Right lobe of liver (tissue), 6 donors: ENCODE results near the gene TCF7L2. TPM values are rescaled to one million over a fixed set of nuclear protein-coding genes. Genes with fewer than 3 reads are reported as not detected.

ENCODE experiments used
- ATAC-seq, 4 donors: fragments of 200-7000 bp; cut with Tn5 transposase; one replicate each; pipeline ENCODE4 v1.9.1; 2020; ENCODE audit warnings: mild to moderate bottlenecking in 4 of 4, moderate library complexity in 4 of 4
- DNase-seq, 3 donors: peaks; one replicate each; pipeline ENCODE4 v3.0.0-alpha.2; 2020
- H3K27ac ChIP-seq, 3 donors: fragments of 200-600 bp; one replicate each; pipeline ENCODE4 v1.8.0; 2022
- H3K27me3 ChIP-seq, 2 donors: fragments of 200-600 bp; one replicate each; pipeline ENCODE4 v1.8.0; 2022
- H3K36me3 ChIP-seq, 4 donors: fragments of 200-600 bp; sonication (generic) in 1 of 4; one replicate each; pipeline versions ENCODE4 v1.5.1 to v1.8.0; 2017 to 2022; ENCODE audit warnings: control low read depth in 1 of 4
- H3K4me1 ChIP-seq, 4 donors: fragments of 200-600 bp; sonication (generic) in 1 of 4; one replicate each; pipeline versions ENCODE4 v1.5.1 to v1.8.0; 2017 to 2022; ENCODE audit warnings: control low read depth in 1 of 4
- H3K4me3 ChIP-seq, 3 donors: fragments of 200-600 bp; one replicate each; pipeline ENCODE4 v1.8.0; 2022
- H3K9me3 ChIP-seq, 4 donors: fragments of 200-600 bp; sonication (generic) in 1 of 4; one replicate each; pipeline versions ENCODE4 v1.5.1 to v1.8.0; 2017 to 2022; ENCODE audit warnings: control low read depth in 1 of 4
- CTCF ChIP-seq, 4 donors: fragments of 200-600 bp in 3 of 4; fragments of 450-650 bp in 1 of 4; IDR thresholded peaks; one replicate each; pipeline versions ENCODE4 v1.5.1 to v1.8.0; 2016 to 2022; ENCODE audit warnings: antibody characterized with exemption in 4 of 4, mild to moderate bottlenecking in 2 of 4
- POLR2A ChIP-seq: fragments of 450-650 bp; IDR thresholded peaks from one replicate; pipeline ENCODE4 v1.6.1; 2017; ENCODE audit warnings: antibody characterized with exemption, mild to moderate bottlenecking
- WGBS: methylation state at CpG from one replicate; pipeline ENCODE4 v1.1.6; 2018; ENCODE audit warnings: low coverage, low lambda C conversion rate; ENCODE audit not compliant: insufficient coverage; ENCODE audit errors: missing lambda C conversion rate; 5-methylcytosine and 5-hydroxymethylcytosine counted together
- intact Hi-C, 2 donors: fragments of 100-400 bp; cut with DNase I; formaldehyde crosslinking; loops; one replicate each; pipeline versions ENCODE4 v1.11.2 to v1.14.1; 2022
- total RNA-seq, 6 experiments: library from RNA; depleted of rRNA in 2 of 6; stranded (reverse); fragments of >200 nt in 2 of 6; fragmentation: NEBNext Ultra II Directional in 3 of 6; extraction: Animal tissue kit (Norgen Biotek cat#: 25700) in 3 of 6; gene quantifications; one replicate each; pipeline versions ENCODE4 v1.1.0 to v1.2.4, GENCODE V29; 2016 to 2023
- donor health status: DM: no; HTN: yes; CAD: no.
- donor health status: DM: no; HTN: no; CAD: no.
- donor health status: DM: no; HTN: no; CAD: no.
- donor health status: DM: no; HTN: yes; CAD: no.
- donor health status: DM: no; HTN: yes; CAD: no.

Gene TCF7L2
- total RNA-seq, 6 experiments from 2014 or later, result 9.4 to 33.2 (median 16.7) TPM

GRCh38 chr10:113087165-113088029 lies 137.3 kb downstream of the TCF7L2 start:
- H3K4me1 ChIP-seq, result peaks cover 0 to 12% (median 0%) of the 10 kb centered on the region in 4 donors
- peak in 1 of 3 donors; percentile 54 for DNase-seq
- 30% methylated on average over 7 of the region's 9 CpGs for WGBS
- intact Hi-C loops, result no loop called here
- peaks cover 0 to 4% (median 1%) of the 10 kb centered on the region in 4 donors for H3K36me3 ChIP-seq
- H3K4me3 ChIP-seq, result no peak overlapping the region
- peak overlapping the region in 2 of 3 donors; percentile 14 to 63 for H3K27ac ChIP-seq
- no peaks in the 10 kb centered on the region for H3K27me3 ChIP-seq
- TF ChIP-seq CTCF (IDR thresholded peaks at IDR 0.05) (no peak), POLR2A (no peak)
- peak; percentile 76 to 94 (median 84) for ATAC-seq
- no peaks in the 10 kb centered on the region for H3K9me3 ChIP-seq

- Histone ChIP-seq H3K36me3 (peaks cover 0 to 4% (median 1%) of the 10 kb centered on the region in 4 donors), H3K4me1 (peaks cover 0 to 12% (median 0%) of the 10 kb centered on the region in 4 donors), H3K4me3 (no peak overlapping the region), H3K27ac (no peak overlapping the region), H3K9me3 (no peaks in the 10 kb centered on the region), H3K27me3 (no peaks in the 10 kb centered on the region)
- ATAC-seq (no peak), DNase-seq (no peak)
- TF ChIP-seq CTCF (IDR thresholded peaks at IDR 0.05), result no peak
- TF ChIP-seq POLR2A, result no peak
- intact Hi-C loops, result no loop called here
- WGBS, result 92% methylated on average over 2 of the region's 2 CpGs
Observed at GRCh38 chr10:113088194-113088593, 138.1 kb downstream of the TCF7L2 start.

- DNase-seq (no peak), ATAC-seq (no peak)
- 93% methylated on average over 4 of the region's 9 CpGs for WGBS
- H3K36me3 ChIP-seq, result peaks cover 0 to 4% (median 1%) of the 10 kb centered on the region in 4 donors
- H3K27ac ChIP-seq, result no peak overlapping the region
- TF ChIP-seq CTCF (IDR thresholded peaks at IDR 0.05), result no peak
- no peak for TF ChIP-seq POLR2A
- H3K4me3 ChIP-seq, result no peak overlapping the region
- H3K9me3 ChIP-seq, result no peaks in the 10 kb centered on the region
- H3K27me3 ChIP-seq, result no peaks in the 10 kb centered on the region
- intact Hi-C loops, result no loop called here
- peaks cover 0 to 12% (median 0%) of the 10 kb centered on the region in 4 donors for H3K4me1 ChIP-seq
Observed at GRCh38 chr10:113089551-113089950, 139.5 kb downstream of the TCF7L2 start.

GRCh38 chr10:113091920-113092319 lies 141.9 kb downstream of the TCF7L2 start:
- H3K9me3 ChIP-seq, result no peaks in the 10 kb centered on the region
- peaks cover 0 to 12% (median 0%) of the 10 kb centered on the region in 4 donors for H3K4me1 ChIP-seq
- H3K4me3 ChIP-seq, result no peak overlapping the region
- ATAC-seq (no peak), DNase-seq (peak in 1 of 3 donors; percentile 28)
- WGBS, result 68% methylated on average over 3 of the region's 4 CpGs
- intact Hi-C loops, result no loop called here
- no peak overlapping the region for H3K27ac ChIP-seq
- H3K27me3 ChIP-seq, result no peaks in the 10 kb centered on the region
- TF ChIP-seq POLR2A (no peak), CTCF (IDR thresholded peaks at IDR 0.05) (no peak)
- peaks cover 0 to 4% (median 2%) of the 10 kb centered on the region in 4 donors for H3K36me3 ChIP-seq
